Neural crest cell (in vitro differentiated cells): ENCODE results near the gene VCAN. TPM values are rescaled to one million over a fixed set of nuclear protein-coding genes. Genes with fewer than 3 reads are reported as not detected.

Experiments used
- DNase-seq: peaks from one replicate; pipeline ENCODE4 v3.0.0; 2021; ENCODE audit warnings: low read depth, mixed read lengths, low spot score
- H3K27ac Mint-ChIP-seq: one replicate; pipeline ENCODE4 v1.8.0; 2021; ENCODE audit warnings: mild to moderate bottlenecking, mixed read lengths; ENCODE audit not compliant: unreplicated experiment
- H3K27me3 Mint-ChIP-seq: 2 replicates; pipeline ENCODE4 v1.8.0; 2021; ENCODE audit warnings: low read depth, mild to moderate bottlenecking, mixed read lengths
- H3K36me3 Mint-ChIP-seq: 2 replicates; pipeline ENCODE4 v1.8.0; 2021; ENCODE audit warnings: low read depth, mild to moderate bottlenecking, mixed read lengths
- H3K4me1 Mint-ChIP-seq: 2 replicates; pipeline ENCODE4 v1.8.0; 2021; ENCODE audit warnings: mixed read lengths
- H3K4me3 Mint-ChIP-seq: one replicate; pipeline ENCODE4 v1.8.0; 2021; ENCODE audit warnings: mild to moderate bottlenecking, mixed read lengths
- H3K9me3 Mint-ChIP-seq: 2 replicates; pipeline ENCODE4 v1.8.0; 2021; ENCODE audit warnings: mixed read lengths
- total RNA-seq: library from RNA; stranded (reverse); gene quantifications from 2 replicates; pipeline ENCODE4 v1.2.1, GENCODE V29; 2021
- TF ChIP-seq, protein P1 (sequence below): fragments of 200-600 bp; sonication (generic); conservative IDR thresholded peaks from 2 replicates; pipeline ENCODE4 v1.5.0; 2021; ENCODE audit warnings: antibody characterized with exemption, mild to moderate bottlenecking

The VCAN gene
- total RNA-seq, 1 donor from 2014 or later = 236 TPM

DNA sequence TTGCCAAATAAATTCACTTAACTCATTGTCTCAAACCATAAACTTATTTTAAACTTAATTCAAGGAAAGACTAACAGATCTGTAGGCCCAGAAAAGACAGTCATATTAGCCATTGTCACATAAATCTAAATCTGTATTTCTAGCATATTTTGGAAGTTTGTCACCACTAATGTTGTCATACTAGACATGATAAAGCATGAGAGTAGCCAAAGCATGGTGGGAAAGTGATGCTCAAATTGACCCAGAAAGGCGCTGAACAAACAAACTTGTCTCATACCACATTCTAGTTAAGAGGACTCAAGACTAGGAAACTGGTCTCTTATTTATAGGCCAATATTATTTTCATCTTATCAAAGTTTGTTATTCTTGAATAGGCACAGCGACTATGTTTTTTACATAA, 99.4 kb downstream of the VCAN start:
- TF ChIP-seq, protein P1, sequence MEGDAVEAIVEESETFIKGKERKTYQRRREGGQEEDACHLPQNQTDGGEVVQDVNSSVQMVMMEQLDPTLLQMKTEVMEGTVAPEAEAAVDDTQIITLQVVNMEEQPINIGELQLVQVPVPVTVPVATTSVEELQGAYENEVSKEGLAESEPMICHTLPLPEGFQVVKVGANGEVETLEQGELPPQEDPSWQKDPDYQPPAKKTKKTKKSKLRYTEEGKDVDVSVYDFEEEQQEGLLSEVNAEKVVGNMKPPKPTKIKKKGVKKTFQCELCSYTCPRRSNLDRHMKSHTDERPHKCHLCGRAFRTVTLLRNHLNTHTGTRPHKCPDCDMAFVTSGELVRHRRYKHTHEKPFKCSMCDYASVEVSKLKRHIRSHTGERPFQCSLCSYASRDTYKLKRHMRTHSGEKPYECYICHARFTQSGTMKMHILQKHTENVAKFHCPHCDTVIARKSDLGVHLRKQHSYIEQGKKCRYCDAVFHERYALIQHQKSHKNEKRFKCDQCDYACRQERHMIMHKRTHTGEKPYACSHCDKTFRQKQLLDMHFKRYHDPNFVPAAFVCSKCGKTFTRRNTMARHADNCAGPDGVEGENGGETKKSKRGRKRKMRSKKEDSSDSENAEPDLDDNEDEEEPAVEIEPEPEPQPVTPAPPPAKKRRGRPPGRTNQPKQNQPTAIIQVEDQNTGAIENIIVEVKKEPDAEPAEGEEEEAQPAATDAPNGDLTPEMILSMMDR = no peak
- H3K4me1 Mint-ChIP-seq = peaks cover 6% of the 10 kb centered on the region
- DNase-seq = no peak
- no peaks in the 10 kb centered on the region for H3K27me3 Mint-ChIP-seq
- peaks cover 38% of the 10 kb centered on the region for H3K36me3 Mint-ChIP-seq
- no peak overlapping the region for H3K27ac Mint-ChIP-seq
- H3K4me3 Mint-ChIP-seq = no peak overlapping the region
- no peaks in the 10 kb centered on the region for H3K9me3 Mint-ChIP-seq

DNA sequence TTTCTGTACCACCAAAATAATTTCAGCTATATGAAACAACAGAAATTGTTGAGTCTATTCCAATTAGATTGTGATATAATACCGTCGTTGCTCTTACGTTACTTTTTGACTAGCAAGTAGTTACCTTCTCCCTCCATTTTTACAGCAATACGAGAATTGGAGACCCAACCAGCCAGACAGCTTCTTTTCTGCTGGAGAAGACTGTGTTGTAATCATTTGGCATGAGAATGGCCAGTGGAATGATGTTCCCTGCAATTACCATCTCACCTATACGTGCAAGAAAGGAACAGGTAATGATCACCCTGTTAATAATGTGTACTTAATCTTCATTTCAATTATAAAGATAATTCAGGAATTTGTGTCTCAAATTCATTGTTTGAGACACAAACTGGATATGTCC, 100.7 kb downstream of the VCAN start:
- TF ChIP-seq, protein P1 = no peak
- H3K4me3 Mint-ChIP-seq = no peak overlapping the region
- peaks cover 6% of the 10 kb centered on the region for H3K4me1 Mint-ChIP-seq
- peaks cover 45% of the 10 kb centered on the region for H3K36me3 Mint-ChIP-seq
- H3K9me3 Mint-ChIP-seq = peaks cover 4% of the 10 kb centered on the region
- no peak overlapping the region for H3K27ac Mint-ChIP-seq
- no peak for DNase-seq
- H3K27me3 Mint-ChIP-seq = no peaks in the 10 kb centered on the region

DNA sequence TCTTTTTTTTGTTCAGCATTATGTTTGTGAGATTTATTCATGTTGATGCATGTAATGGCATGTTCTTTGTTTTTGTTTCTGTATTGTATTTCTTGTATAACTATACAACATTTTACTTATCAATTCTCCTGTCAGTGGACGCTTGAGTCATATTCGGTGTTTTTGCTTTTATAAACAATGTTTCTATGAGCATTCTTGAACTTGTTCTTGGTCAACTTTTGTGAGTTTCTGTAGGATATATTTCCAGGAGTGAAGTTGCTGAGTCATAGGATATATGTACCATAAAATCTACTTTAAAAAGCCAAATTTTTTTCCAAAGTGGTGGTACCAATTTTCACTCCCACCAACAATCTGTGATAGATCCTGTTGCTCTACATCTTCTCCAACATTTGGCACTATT, 104.8 kb downstream of the VCAN start:
- H3K36me3 Mint-ChIP-seq = peaks cover 47% of the 10 kb centered on the region
- H3K4me3 Mint-ChIP-seq = no peak overlapping the region
- peaks cover 4% of the 10 kb centered on the region for H3K9me3 Mint-ChIP-seq
- peak overlapping the region; percentile 54 for H3K27ac Mint-ChIP-seq
- H3K4me1 Mint-ChIP-seq = no peaks in the 10 kb centered on the region
- no peak for DNase-seq
- no peaks in the 10 kb centered on the region for H3K27me3 Mint-ChIP-seq
- TF ChIP-seq, protein P1 = no peak

DNA sequence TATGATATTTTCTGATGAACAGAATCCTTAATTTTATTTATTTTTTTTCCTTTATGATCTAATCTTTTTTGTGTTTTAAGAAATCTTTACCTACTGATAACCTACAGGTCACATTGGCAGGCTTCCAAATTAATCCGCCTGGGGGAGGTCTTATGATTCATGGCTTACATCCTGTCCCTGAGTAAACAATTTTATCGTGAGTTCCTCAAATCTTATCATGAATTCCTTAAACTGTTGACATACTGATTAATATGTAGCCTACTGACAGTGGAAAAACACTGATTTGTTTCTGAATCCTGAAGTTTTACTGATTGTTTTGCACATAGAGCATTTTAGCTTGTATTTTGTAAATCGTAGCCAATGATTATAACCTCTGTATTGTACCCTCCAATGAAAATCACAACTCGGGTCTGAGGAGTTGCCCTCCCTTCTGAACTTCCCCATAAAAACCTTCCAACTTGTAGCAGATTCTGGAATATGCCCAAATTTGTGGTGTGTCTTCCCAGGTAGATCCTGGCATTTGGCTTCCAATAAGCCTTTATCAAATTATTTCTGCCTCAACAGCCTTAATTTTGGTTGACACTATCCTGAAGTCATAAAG, 105.6 kb downstream of the VCAN start:
- H3K36me3 Mint-ChIP-seq = peaks cover 51% of the 10 kb centered on the region
- H3K9me3 Mint-ChIP-seq = peaks cover 4% of the 10 kb centered on the region
- no peaks in the 10 kb centered on the region for H3K4me1 Mint-ChIP-seq
- DNase-seq = no peak
- no peaks in the 10 kb centered on the region for H3K27me3 Mint-ChIP-seq
- no peak overlapping the region for H3K27ac Mint-ChIP-seq
- H3K4me3 Mint-ChIP-seq = no peak overlapping the region
- TF ChIP-seq, protein P1 = no peak

DNA sequence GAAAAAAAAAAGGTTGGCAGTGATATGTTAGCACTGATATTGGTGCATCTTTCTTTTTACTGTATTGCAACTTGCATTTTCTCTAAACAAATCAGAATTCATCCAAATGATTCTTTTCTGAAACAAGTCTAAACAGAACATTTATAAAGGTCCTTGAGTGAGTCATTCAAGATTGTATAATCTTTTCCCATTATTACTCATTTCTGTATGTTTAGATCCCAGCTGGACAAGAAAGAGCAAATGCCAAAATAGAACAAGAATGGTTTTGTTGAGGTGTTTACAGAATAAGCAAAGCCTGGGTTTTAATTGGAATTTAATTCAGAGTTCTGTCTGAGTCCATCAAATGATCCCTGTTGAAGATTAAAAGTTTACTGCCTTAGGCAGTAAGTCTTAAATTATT, 112.3 kb downstream of the VCAN start:
- H3K4me1 Mint-ChIP-seq = peaks cover 7% of the 10 kb centered on the region
- no peaks in the 10 kb centered on the region for H3K9me3 Mint-ChIP-seq
- no peak overlapping the region for H3K4me3 Mint-ChIP-seq
- DNase-seq = no peak
- peaks cover 18% of the 10 kb centered on the region for H3K36me3 Mint-ChIP-seq
- H3K27ac Mint-ChIP-seq = no peak overlapping the region
- TF ChIP-seq, protein P1 = no peak
- H3K27me3 Mint-ChIP-seq = no peaks in the 10 kb centered on the region
